Measurements from ENCODE around the gene ANKZF1.

The ANKZF1 gene

DNA sequence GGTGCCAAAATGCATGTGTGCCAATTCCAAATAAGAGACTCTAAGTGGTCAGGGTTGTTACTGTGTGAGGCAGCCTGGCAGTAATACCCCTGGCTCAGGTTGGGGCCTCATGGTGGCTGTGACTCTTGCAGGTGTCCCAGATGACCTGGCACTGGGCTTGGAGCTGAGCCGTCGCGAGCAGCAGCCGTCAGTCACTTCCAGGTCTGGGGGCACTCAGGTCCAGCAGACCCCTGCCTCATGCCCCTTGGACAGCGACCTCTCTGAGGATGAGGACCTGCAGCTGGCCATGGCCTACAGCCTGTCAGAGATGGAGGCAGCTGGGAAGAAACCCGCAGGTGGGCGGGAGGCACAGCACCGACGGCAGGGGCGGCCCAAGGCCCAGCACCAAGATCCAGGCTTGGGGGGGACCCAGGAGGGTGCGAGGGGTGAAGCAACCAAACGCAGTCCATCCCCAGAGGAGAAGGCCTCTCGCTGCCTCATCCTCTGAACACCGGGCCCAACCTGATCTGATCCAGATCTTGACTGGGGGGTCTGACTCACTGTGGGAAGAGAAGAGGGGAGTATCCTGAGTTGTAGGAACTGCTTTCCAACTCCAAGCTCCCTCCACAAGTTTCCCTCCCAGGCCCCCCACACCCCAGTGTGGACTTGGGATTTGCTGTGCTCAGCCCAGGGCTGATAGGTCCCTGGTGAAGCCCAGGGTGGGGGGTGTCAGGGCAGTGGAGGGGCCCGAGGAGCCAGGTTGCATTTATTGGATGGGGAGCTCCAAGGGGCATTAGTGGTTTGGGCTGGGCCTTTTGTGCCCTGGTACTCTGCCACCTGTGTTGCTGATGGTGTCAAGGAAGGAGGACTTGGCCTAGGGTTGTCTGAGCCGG lies 55.1 kb downstream of the ANKZF1 start:
- DNase-seq: no peak

DNA sequence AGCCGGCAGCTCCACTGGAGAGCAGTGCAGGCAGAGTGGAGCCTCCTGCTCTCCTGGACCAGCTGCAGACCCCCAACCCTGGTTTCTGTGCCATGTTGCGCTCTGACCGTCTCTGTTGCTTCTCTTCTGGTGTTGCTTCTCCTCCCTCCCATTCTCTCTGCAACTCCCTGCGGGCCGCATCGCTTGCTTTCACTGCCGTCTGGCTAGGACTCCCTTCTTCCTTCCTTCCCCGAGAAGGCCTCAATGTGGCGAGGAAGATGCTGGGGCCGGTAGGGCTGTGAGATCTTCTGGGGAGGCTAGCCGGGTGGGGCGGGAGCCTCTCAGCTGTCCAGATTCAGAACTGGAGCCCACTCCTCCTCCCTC lies 55.7 kb downstream of the ANKZF1 start:
- DNase-seq: no peak

DNA sequence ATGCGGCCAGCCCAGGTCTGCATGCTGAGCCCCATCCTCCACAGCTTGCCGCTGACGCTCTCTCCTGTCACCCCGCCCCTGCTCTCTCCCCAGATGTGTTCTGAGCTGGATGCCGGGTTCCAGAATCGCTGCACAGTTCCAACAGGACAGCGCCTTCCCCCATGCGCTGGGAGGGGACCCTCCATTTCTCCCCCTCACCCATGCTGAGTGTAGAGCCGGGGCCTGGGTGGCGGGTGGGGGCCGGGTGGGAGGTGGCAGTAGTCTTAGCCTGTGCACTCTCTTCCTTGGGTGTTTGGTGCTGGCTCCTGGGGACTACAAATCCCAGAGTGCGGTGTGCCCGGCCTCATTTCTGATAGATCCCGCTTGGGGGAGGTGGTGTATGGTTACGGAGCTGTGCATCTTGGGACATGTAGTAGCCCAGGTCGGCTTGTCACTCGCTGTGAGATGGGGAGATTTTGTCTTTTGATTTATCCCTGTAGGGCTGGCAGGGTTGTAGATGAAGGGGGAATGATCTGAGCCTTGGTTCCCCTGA lies 56.4 kb downstream of the ANKZF1 start:
- DNase-seq: no peak
